ENCODE measurements around the gene CACHD1.
"Not testable (repeated sequence)": the region's sequence is repeated elsewhere in the genome, so short reads cannot be mapped to it uniquely, and the experiment has no call there.

Gene CACHD1

DNA sequence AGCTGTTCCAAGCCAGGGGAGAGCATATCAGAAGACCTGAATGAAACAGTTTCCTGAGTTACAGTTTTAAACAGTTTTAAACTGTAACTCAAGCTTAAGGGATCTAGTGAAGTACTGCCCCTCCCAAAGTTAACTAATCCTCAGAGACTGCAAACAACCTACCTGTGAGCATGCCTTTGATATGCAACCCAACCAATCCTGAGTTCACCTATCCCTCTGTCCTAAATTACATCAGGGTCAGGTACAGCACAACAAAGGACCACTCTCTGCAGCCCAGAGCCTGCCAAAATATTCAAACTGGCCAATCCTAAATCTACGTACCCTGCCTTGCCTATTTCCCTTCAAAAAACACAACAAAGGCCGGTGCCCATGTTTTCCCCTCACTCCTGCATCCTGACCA lies 242.1 kb downstream of the CACHD1 start:
- no peak for DNase-seq (ENCODE audit: low read depth)
- H3K36me3 ChIP-seq (ENCODE audit: control insufficient read depth, insufficient read depth, low read length, severe bottlenecking) = no peaks in the 10 kb centered on the region
- no peaks in the 10 kb centered on the region for H3K9me3 ChIP-seq (ENCODE audit: control insufficient read depth, low read length)
- peaks cover 3% of the 10 kb centered on the region for H3K27me3 ChIP-seq (replicated peaks; ENCODE audit: control insufficient read depth, insufficient read depth, low read length)
- no peak overlapping the region for H3K4me3 ChIP-seq (ENCODE audit: low read length)
- H3K4me1 ChIP-seq (ENCODE audit: control insufficient read depth, insufficient read depth, low read length) = peaks cover 22% of the 10 kb centered on the region
- H3K9ac ChIP-seq (ENCODE audit: low read length) = no peak overlapping the region

DNA sequence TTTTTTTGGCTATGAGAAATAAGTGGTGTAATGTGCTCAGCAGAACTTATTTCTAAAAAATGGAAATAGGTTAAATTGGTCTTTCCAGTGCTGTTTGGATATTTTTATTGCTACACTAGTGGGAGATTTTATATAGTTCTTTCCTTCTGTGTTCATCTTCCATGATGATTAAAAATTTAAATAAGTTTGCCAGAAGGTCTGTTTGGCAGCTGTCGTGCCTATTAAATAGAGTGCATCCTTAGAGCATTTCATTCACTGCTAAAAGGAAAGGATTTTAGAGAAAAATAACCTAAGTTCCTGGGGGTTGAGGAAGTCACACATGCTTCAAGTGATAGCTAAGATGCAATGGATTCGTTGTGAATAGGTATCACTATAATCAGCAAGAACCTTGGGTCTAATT lies 245.3 kb downstream of the CACHD1 start:
- DNase-seq (ENCODE audit: low read depth) = no peak
- H3K4me3 ChIP-seq (ENCODE audit: low read length) = no peak overlapping the region
- H3K27me3 ChIP-seq (replicated peaks; ENCODE audit: control insufficient read depth, insufficient read depth, low read length) = peaks cover 9% of the 10 kb centered on the region
- H3K4me1 ChIP-seq (ENCODE audit: control insufficient read depth, insufficient read depth, low read length) = peaks cover 16% of the 10 kb centered on the region
- H3K9me3 ChIP-seq (ENCODE audit: control insufficient read depth, low read length) = peaks cover 13% of the 10 kb centered on the region
- H3K9ac ChIP-seq (ENCODE audit: low read length) = no peak overlapping the region
- H3K36me3 ChIP-seq (ENCODE audit: control insufficient read depth, insufficient read depth, low read length, severe bottlenecking) = no peaks in the 10 kb centered on the region

DNA sequence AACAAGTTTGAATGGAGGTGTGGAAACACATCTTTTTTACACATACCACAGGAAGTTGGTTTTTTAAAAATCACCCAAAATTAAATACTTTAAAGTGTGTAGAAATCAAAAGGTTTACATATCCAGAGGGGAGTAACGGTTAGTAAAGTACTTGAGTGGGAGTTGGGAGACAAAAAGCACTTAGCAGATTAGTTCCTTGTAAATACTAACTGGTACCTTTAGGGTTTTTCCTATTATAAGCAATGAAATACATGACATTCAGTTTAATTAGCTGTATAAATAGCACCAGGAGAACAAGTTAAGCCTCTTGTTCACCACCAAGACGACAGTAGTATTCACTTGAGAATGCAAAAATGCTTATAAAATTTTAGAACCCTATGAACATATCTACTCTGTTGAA lies 251.2 kb downstream of the CACHD1 start:
- Histone ChIP-seq H3K9ac (ENCODE audit: low read length) (no peak overlapping the region), H3K27me3 (replicated peaks; ENCODE audit: control insufficient read depth, insufficient read depth, low read length) (peaks cover 37% of the 10 kb centered on the region), H3K4me1 (ENCODE audit: control insufficient read depth, insufficient read depth, low read length) (no peaks in the 10 kb centered on the region), H3K36me3 (ENCODE audit: control insufficient read depth, insufficient read depth, low read length, severe bottlenecking) (no peaks in the 10 kb centered on the region), H3K4me3 (ENCODE audit: low read length) (no peak overlapping the region), H3K9me3 (ENCODE audit: control insufficient read depth, low read length) (peaks cover 13% of the 10 kb centered on the region)
- DNase-seq (ENCODE audit: low read depth) = no peak

DNA sequence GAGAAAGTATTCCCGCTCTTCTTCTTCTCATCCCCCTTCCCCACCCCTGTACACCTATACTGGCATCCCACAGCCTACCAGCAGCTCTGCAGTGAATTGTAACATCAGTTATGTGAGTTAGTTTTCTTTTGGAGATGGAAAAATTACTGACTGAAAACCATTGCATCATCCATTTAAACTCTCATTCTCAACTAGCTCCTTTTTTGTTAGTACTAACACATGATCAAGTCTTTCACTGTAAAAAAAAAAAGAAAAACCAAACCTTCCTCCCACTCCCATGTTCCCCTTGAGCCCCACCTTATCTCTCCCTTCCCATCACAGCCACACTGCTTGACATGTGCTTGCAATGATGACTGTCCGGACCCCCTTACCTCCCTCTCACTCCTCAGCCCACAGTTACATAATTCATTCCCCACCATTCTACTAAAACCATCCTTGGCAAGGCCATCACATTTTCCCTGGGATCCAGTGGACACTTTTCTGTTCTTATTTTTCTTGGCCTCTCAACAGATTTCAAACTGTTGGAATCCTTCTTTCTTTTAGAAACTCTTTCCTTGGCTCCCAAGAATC lies 251.7 kb downstream of the CACHD1 start:
- no peaks in the 10 kb centered on the region for H3K36me3 ChIP-seq (ENCODE audit: control insufficient read depth, insufficient read depth, low read length, severe bottlenecking)
- H3K4me1 ChIP-seq (ENCODE audit: control insufficient read depth, insufficient read depth, low read length) = no peaks in the 10 kb centered on the region
- no peak overlapping the region for H3K4me3 ChIP-seq (ENCODE audit: low read length)
- H3K9ac ChIP-seq (ENCODE audit: low read length) = no peak overlapping the region
- peaks cover 38% of the 10 kb centered on the region for H3K27me3 ChIP-seq (replicated peaks; ENCODE audit: control insufficient read depth, insufficient read depth, low read length)
- H3K9me3 ChIP-seq (ENCODE audit: control insufficient read depth, low read length) = peaks cover 13% of the 10 kb centered on the region
- DNase-seq (ENCODE audit: low read depth) = peak; percentile 17

DNA sequence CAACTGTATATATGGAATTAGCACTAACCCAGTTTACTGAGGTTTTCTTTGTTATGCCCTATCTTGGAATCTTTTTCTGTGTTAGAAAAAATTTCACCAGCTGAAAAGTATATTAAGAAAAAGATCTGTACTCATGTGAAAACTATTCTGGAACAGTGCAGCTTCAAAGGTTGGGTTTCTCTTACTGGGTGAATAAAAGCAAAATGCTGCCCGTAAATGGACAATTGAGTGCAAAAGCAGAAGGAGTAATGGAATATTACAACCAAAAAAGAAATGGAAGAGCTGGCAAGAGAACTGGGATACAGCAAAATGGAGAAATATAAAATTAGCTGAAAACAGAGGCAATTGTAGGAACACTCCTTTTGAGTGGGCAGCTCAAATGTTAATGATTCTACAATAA lies 257.9 kb downstream of the CACHD1 start:
- Histone ChIP-seq H3K4me1 (ENCODE audit: control insufficient read depth, insufficient read depth, low read length) (peaks cover under 1% of the 10 kb centered on the region), H3K27me3 (replicated peaks; ENCODE audit: control insufficient read depth, insufficient read depth, low read length) (peaks cover 35% of the 10 kb centered on the region), H3K9me3 (ENCODE audit: control insufficient read depth, low read length) (no peaks in the 10 kb centered on the region), H3K36me3 (ENCODE audit: control insufficient read depth, insufficient read depth, low read length, severe bottlenecking) (no peaks in the 10 kb centered on the region), H3K9ac (ENCODE audit: low read length) (no peak overlapping the region), H3K4me3 (ENCODE audit: low read length) (no peak overlapping the region)
- DNase-seq (ENCODE audit: low read depth) = no peak

DNA sequence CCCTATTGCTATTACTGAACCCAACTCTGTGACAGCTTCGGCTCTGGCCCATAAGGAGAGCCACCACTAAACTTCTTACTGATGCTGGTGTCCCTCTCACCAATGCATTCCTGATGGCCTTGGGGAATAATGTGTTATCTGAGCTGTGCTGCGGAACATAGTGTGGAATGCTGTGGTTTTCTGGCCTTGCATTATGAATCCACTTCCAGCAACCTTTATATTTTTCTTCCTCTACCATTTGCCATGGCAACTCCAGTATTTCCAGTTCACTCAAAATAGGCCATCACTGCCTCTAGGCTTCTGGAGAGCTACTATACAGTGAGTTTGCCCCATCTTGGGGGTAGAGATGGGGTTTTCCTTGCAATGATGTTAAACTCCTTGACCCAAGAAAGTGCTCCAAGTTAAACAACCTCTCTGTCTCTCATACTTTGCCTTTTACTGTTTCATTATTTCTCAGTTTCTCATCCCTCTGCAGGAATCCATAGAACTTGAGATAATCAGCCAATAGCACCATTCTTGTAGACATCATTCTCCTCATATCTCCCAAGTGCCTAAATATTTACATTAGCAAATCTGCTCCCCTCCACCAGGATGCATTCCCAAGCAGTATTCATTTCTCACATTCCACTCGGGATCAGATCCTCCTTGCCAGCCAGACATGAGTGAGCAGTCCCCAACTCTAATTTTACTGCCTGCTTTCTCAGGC lies 263.8 kb downstream of the CACHD1 start:
- Histone ChIP-seq H3K9me3 (ENCODE audit: control insufficient read depth, low read length) (no peaks in the 10 kb centered on the region), H3K9ac (ENCODE audit: low read length) (no peak overlapping the region), H3K36me3 (ENCODE audit: control insufficient read depth, insufficient read depth, low read length, severe bottlenecking) (no peaks in the 10 kb centered on the region), H3K4me1 (ENCODE audit: control insufficient read depth, insufficient read depth, low read length) (peaks cover 8% of the 10 kb centered on the region), H3K4me3 (ENCODE audit: low read length) (no peak overlapping the region), H3K27me3 (replicated peaks; ENCODE audit: control insufficient read depth, insufficient read depth, low read length) (peaks cover 12% of the 10 kb centered on the region)
- DNase-seq (ENCODE audit: low read depth) = peak; percentile 48

DNA sequence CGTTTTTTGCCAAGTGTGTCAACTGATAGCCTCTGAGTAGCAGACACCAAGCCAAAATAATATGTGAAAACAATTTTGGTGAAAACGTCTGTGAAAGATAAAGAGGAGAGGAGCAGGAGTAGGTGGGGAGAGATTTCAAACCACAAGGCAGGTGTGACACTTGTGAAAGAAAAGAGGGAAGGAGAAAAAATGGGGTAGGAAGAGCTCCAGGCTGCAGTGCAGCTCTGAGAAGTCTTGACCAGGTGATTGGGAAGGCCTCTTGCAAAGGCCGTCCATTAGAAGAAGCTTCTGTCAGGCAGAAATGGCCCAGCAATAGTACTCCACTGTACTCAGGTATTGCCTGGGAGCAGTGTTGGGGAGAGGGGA lies 264.3 kb downstream of the CACHD1 start:
- no peaks in the 10 kb centered on the region for H3K36me3 ChIP-seq (ENCODE audit: control insufficient read depth, insufficient read depth, low read length, severe bottlenecking)
- peaks cover 12% of the 10 kb centered on the region for H3K27me3 ChIP-seq (replicated peaks; ENCODE audit: control insufficient read depth, insufficient read depth, low read length)
- DNase-seq (ENCODE audit: low read depth) = no peak
- peaks cover 8% of the 10 kb centered on the region for H3K4me1 ChIP-seq (ENCODE audit: control insufficient read depth, insufficient read depth, low read length)
- H3K9ac ChIP-seq (ENCODE audit: low read length) = no peak overlapping the region
- no peak overlapping the region for H3K4me3 ChIP-seq (ENCODE audit: low read length)
- no peaks in the 10 kb centered on the region for H3K9me3 ChIP-seq (ENCODE audit: control insufficient read depth, low read length)

DNA sequence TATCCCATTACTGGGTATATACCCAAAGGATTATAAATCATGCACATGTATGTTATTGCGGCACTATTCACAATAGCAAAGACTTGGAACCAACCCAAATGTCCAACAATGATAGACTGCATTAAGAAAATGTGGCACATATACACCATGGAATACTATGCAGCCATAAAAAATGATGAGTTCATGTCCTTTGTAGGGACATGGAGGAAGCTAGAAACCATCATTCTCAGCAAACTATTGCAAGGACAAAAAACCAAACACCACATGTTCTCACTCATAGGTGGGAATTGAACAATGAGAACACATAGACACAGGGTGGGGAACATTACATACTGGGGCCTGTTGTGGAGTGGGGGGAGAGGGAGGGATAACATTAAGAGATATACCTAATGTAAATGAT lies 270.8 kb downstream of the CACHD1 start:
- H3K4me3 ChIP-seq (ENCODE audit: low read length); H3K36me3 ChIP-seq (ENCODE audit: control insufficient read depth, insufficient read depth, low read length, severe bottlenecking); H3K9ac ChIP-seq (ENCODE audit: low read length); H3K9me3 ChIP-seq (ENCODE audit: control insufficient read depth, low read length); DNase-seq (ENCODE audit: low read depth); H3K4me1 ChIP-seq (ENCODE audit: control insufficient read depth, insufficient read depth, low read length); H3K27me3 ChIP-seq (replicated peaks; ENCODE audit: control insufficient read depth, insufficient read depth, low read length): not testable (repeated sequence)

All from adipocyte (in vitro differentiated cells).